H9 (cell line): Measurements from ENCODE around the gene ANKRD28. TPM values are rescaled to one million over a fixed set of nuclear protein-coding genes. Genes with fewer than 3 reads are reported as not detected.

Source experiments
- DNase-seq: peaks from one replicate; pipeline ENCODE4 v3.0.0-alpha.2; 2017
- H2AFZ ChIP-seq: one replicate; pipeline ENCODE4 v1.6.1; 2013; ENCODE audit warnings: mild to moderate bottlenecking, low read length, control low read depth, moderate library complexity
- H2AK5ac ChIP-seq: 2 replicates; pipeline ENCODE4 v1.6.1; 2013; ENCODE audit warnings: low read length, control low read depth, mixed read lengths; ENCODE audit not compliant: insufficient read length
- H2BK120ac ChIP-seq: one replicate; pipeline ENCODE4 v1.6.1; 2013; ENCODE audit warnings: low read depth, mild to moderate bottlenecking, low read length, control low read depth, inconsistent platforms; ENCODE audit not compliant: poor library complexity, severe bottlenecking
- H2BK12ac ChIP-seq: 2 replicates; pipeline ENCODE4 v1.6.1; 2013; ENCODE audit warnings: low read length, control low read depth, mixed read lengths, low read depth; ENCODE audit not compliant: insufficient read length
- H2BK15ac ChIP-seq: 2 replicates; pipeline ENCODE4 v1.6.1; 2013; ENCODE audit warnings: low read depth, low read length, control low read depth
- H2BK20ac ChIP-seq: one replicate; pipeline ENCODE4 v1.6.1; 2013; ENCODE audit warnings: low read depth, mild to moderate bottlenecking, low read length, control low read depth, inconsistent platforms; ENCODE audit not compliant: poor library complexity, severe bottlenecking
- H2BK5ac ChIP-seq: 2 replicates; pipeline ENCODE4 v1.6.1; 2013; ENCODE audit warnings: low read length, control low read depth, mixed read lengths; ENCODE audit not compliant: insufficient read length
- H3K14ac ChIP-seq: 2 replicates; pipeline ENCODE4 v1.6.1; 2013; ENCODE audit warnings: low read length, control low read depth; ENCODE audit not compliant: insufficient read depth
- H3K18ac ChIP-seq: 2 replicates; pipeline ENCODE4 v1.6.1; 2013; ENCODE audit warnings: low read depth, mild to moderate bottlenecking, mixed read lengths, low read length, control low read depth; ENCODE audit not compliant: insufficient read length
- H3K23ac ChIP-seq: 2 replicates; pipeline ENCODE4 v1.6.1; 2013; ENCODE audit warnings: low read length, control low read depth, mixed read lengths, low read depth; ENCODE audit not compliant: insufficient read length
- H3K23me2 ChIP-seq: 2 replicates; pipeline ENCODE4 v1.6.1; 2013; ENCODE audit warnings: low read depth, mild to moderate bottlenecking, mixed read lengths, low read length, control low read depth; ENCODE audit not compliant: insufficient read length, poor library complexity, severe bottlenecking
- H3K27ac ChIP-seq: 2 replicates; pipeline ENCODE4 v1.5.1; 2013; ENCODE audit warnings: low read length, control low read depth, mixed read lengths, low read depth; ENCODE audit not compliant: insufficient read length
- H3K27me3 ChIP-seq: 2 replicates; pipeline ENCODE4 v1.6.1; 2013; ENCODE audit warnings: low read length, control low read depth, inconsistent platforms; ENCODE audit not compliant: insufficient read depth
- H3K4ac ChIP-seq: 2 replicates; pipeline ENCODE4 v1.6.1; 2013; ENCODE audit warnings: low read depth, mild to moderate bottlenecking, control low read depth, inconsistent platforms, low read length, moderate library complexity
- H3K4me1 ChIP-seq: 2 replicates; pipeline ENCODE4 v1.6.1; 2013; ENCODE audit warnings: low read length, control low read depth, inconsistent platforms; ENCODE audit not compliant: insufficient read depth
- H3K4me2 ChIP-seq: 2 replicates; pipeline ENCODE4 v1.6.1; 2013; ENCODE audit warnings: low read length, control low read depth, mixed read lengths; ENCODE audit not compliant: insufficient read length, insufficient read depth
- H3K56ac ChIP-seq: 2 replicates; pipeline ENCODE4 v1.6.1; 2013; ENCODE audit warnings: low read depth, mild to moderate bottlenecking, mixed read lengths, low read length, control low read depth; ENCODE audit not compliant: insufficient read length
- H3K79me1 ChIP-seq: 2 replicates; pipeline ENCODE4 v1.6.1; 2013; ENCODE audit warnings: low read depth, mild to moderate bottlenecking, moderate library complexity, low read length, control low read depth, inconsistent platforms; ENCODE audit not compliant: insufficient read depth, poor library complexity, severe bottlenecking
- H3K79me2 ChIP-seq: 2 replicates; pipeline ENCODE4 v1.6.1; 2013; ENCODE audit warnings: low read length, control low read depth, inconsistent platforms; ENCODE audit not compliant: insufficient read depth
- H3K9ac ChIP-seq: 2 replicates; pipeline ENCODE4 v1.6.1; 2013; ENCODE audit warnings: low read length, control low read depth, mixed read lengths; ENCODE audit not compliant: insufficient read length; ENCODE audit errors: extremely low read depth
- H3K9me3 ChIP-seq: one replicate; pipeline ENCODE4 v1.6.1; 2013; ENCODE audit warnings: low read depth, low read length, inconsistent platforms; ENCODE audit not compliant: control insufficient read depth
- H3T11ph ChIP-seq: one replicate; pipeline ENCODE4 v1.6.1; 2013; ENCODE audit warnings: mild to moderate bottlenecking, low read length, control low read depth, inconsistent platforms
- H4K20me1 ChIP-seq: one replicate; pipeline ENCODE4 v1.6.1; 2013; ENCODE audit not compliant: control insufficient read depth, insufficient read length, insufficient read depth
- H4K5ac ChIP-seq: 2 replicates; pipeline ENCODE4 v1.6.1; 2013; ENCODE audit warnings: low read depth, mild to moderate bottlenecking, mixed read lengths, low read length, control low read depth; ENCODE audit not compliant: insufficient read length
- H4K8ac ChIP-seq: replicated peaks from 2 replicates; pipeline ENCODE4 v1.6.1; 2013; ENCODE audit warnings: low read length, control low read depth, mixed read lengths, low read depth; ENCODE audit not compliant: insufficient read length
- H4K91ac ChIP-seq: 2 replicates; pipeline ENCODE4 v1.6.1; 2013; ENCODE audit warnings: low read depth, mild to moderate bottlenecking, moderate library complexity, mixed read lengths, low read length, control low read depth; ENCODE audit not compliant: insufficient read length
- H3K27ac Mint-ChIP-seq, 3 experiments: 2 replicates in 2 of 3; 3 replicates in 1 of 3; pipeline ENCODE4 v1.8.0; 2020 to 2021; ENCODE audit warnings: mixed read lengths in 3 of 3, mild to moderate bottlenecking in 1 of 3, moderate library complexity in 1 of 3
- H3K27me3 Mint-ChIP-seq: 2 replicates; pipeline ENCODE4 v1.8.0; 2021; ENCODE audit warnings: low read depth, mild to moderate bottlenecking, moderate library complexity, mixed read lengths
- H3K36me3 Mint-ChIP-seq, 3 experiments: 2 replicates in 2 of 3; 3 replicates in 1 of 3; pipeline ENCODE4 v1.8.0; 2020 to 2021; ENCODE audit warnings: low read depth in 3 of 3, mixed read lengths in 3 of 3; ENCODE audit not compliant: insufficient read depth in 1 of 3
- H3K4me1 Mint-ChIP-seq, 2 experiments: 2 replicates each; pipeline ENCODE4 v1.8.0; 2020; ENCODE audit warnings: mixed read lengths in 2 of 2
- H3K4me3 Mint-ChIP-seq, 2 experiments: 2 replicates in 1 of 2; 3 replicates in 1 of 2; pipeline ENCODE4 v1.8.0; 2020 to 2021; ENCODE audit warnings: mild to moderate bottlenecking in 2 of 2, mixed read lengths in 2 of 2, moderate library complexity in 1 of 2
- H3K9me3 Mint-ChIP-seq, 2 experiments: 2 replicates in 1 of 2; 3 replicates in 1 of 2; pipeline ENCODE4 v1.8.0; 2020; ENCODE audit warnings: mild to moderate bottlenecking in 2 of 2, mixed read lengths in 2 of 2, moderate library complexity in 1 of 2
- WGBS: extraction: QIAGEN DNeasy Blood & Tissue Kit; methylation state at CpG from one replicate; pipeline ENCODE4 v1.1.7; 2013; ENCODE audit warnings: missing lambda C conversion rate, low lambda C conversion rate, mixed read lengths; ENCODE audit not compliant: insufficient read length; ENCODE audit errors: extremely low coverage; 5-methylcytosine and 5-hydroxymethylcytosine counted together
- total RNA-seq: library from RNA; stranded (reverse); gene quantifications from 2 replicates; pipeline ENCODE4 v1.2.1, GENCODE V29; 2021
- TF ChIP-seq, protein P1 (sequence below): fragments of 200-600 bp; sonication (generic); conservative IDR thresholded peaks from 3 replicates; pipeline ENCODE4 v1.8.0; 2021; ENCODE audit warnings: antibody characterized with exemption, mild to moderate bottlenecking

The ANKRD28 gene
- total RNA-seq, 1 experiment from 2014 or later, result 59.0 TPM

DNA sequence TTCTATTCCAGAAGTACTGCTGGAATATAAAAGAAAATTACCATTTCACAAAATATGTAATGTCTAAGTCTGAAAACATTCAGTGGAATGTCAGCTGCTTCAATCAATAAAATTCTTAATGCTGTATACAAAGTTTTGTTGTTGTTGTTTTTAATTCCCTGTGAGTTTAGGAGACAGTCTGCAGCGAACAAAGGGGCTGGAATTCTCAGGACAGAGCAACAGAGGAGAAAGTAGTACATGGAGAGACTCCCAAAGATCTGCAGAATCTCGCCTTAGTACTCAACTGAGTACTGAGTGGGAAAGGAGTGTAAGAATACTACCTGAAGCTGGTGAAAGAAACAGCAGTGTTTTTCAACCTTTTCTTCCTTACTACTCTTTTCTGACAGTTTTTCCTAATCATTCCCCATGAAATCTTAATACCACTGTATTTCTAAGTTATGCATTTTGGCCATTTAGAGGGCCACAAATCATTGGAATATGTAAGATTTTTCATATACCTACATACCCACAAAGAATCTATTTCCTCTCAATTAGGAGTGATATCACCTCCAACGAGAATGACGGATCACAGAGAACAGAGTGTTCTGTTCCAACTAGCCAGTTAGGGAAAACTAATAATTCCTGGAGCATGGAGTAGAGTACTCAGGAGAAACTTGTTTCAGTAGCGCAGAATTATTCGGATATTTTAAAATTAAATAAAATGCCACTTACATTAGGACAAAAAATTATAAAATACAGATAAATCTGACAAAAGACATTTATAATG, 16.0 kb downstream of the ANKRD28 start:
- H3K56ac ChIP-seq, result no peak overlapping the region
- H3K23ac ChIP-seq, result no peak overlapping the region
- H3K4me2 ChIP-seq, result no peak overlapping the region
- DNase-seq, result no peak
- H2BK15ac ChIP-seq, result no peak overlapping the region
- H2BK20ac ChIP-seq, result no peak overlapping the region
- no CpG with 5 or more reads among the region's 6 CpGs for WGBS
- no peak overlapping the region for H3K18ac ChIP-seq
- no peaks in the 10 kb centered on the region for H3K79me1 ChIP-seq
- H4K8ac ChIP-seq, result no peak overlapping the region
- H3K14ac ChIP-seq, result no peak overlapping the region
- H3K4me1 ChIP-seq, result no peaks in the 10 kb centered on the region
- H3K23me2 ChIP-seq, result no peaks in the 10 kb centered on the region
- H3K9ac ChIP-seq, result no peak overlapping the region
- no peak overlapping the region for H2BK5ac ChIP-seq
- no peak overlapping the region for H2BK120ac ChIP-seq
- no peaks in the 10 kb centered on the region; a peak in 2 of 7 replicates for H3K36me3 Mint-ChIP-seq
- no peak overlapping the region for H2AK5ac ChIP-seq
- H3K4ac ChIP-seq, result no peak overlapping the region
- H3T11ph ChIP-seq, result no peak overlapping the region
- no peaks in the 10 kb centered on the region for H3K9me3 ChIP-seq
- no peak overlapping the region for H4K5ac ChIP-seq
- H4K91ac ChIP-seq, result no peak overlapping the region
- H3K4me3 Mint-ChIP-seq, result no peak overlapping the region
- H3K27ac Mint-ChIP-seq, result no peak overlapping the region
- H3K9me3 Mint-ChIP-seq, result no peaks in the 10 kb centered on the region
- no peaks in the 10 kb centered on the region for H4K20me1 ChIP-seq
- no peak overlapping the region for H2AFZ ChIP-seq
- H3K4me1 Mint-ChIP-seq, result peaks cover 26 to 33% of the 10 kb centered on the region in 2 experiments
- no peak overlapping the region for H2BK12ac ChIP-seq
- TF ChIP-seq, protein P1, sequence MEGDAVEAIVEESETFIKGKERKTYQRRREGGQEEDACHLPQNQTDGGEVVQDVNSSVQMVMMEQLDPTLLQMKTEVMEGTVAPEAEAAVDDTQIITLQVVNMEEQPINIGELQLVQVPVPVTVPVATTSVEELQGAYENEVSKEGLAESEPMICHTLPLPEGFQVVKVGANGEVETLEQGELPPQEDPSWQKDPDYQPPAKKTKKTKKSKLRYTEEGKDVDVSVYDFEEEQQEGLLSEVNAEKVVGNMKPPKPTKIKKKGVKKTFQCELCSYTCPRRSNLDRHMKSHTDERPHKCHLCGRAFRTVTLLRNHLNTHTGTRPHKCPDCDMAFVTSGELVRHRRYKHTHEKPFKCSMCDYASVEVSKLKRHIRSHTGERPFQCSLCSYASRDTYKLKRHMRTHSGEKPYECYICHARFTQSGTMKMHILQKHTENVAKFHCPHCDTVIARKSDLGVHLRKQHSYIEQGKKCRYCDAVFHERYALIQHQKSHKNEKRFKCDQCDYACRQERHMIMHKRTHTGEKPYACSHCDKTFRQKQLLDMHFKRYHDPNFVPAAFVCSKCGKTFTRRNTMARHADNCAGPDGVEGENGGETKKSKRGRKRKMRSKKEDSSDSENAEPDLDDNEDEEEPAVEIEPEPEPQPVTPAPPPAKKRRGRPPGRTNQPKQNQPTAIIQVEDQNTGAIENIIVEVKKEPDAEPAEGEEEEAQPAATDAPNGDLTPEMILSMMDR, result no peak
- no peak overlapping the region for H3K27ac ChIP-seq
- no peaks in the 10 kb centered on the region for H3K27me3 Mint-ChIP-seq
- H3K79me2 ChIP-seq, result no peaks in the 10 kb centered on the region; the same call in 1 of the 2 replicates
- H3K27me3 ChIP-seq, result no peaks in the 10 kb centered on the region
